IgD-negative memory B cell (primary cell): ENCODE data around the gene AP1S1. TPM values are rescaled to one million over a fixed set of nuclear protein-coding genes. Genes with fewer than 3 reads are reported as not detected.

Source experiments
- H3K27ac Mint-ChIP-seq, 3 donors: one replicate each; pipeline ENCODE4 v1.8.0; 2020 to 2022; ENCODE audit warnings: mild to moderate bottlenecking in 3 of 3, mixed read lengths in 3 of 3, moderate library complexity in 1 of 3
- H3K27me3 Mint-ChIP-seq: one replicate; pipeline ENCODE4 v1.8.0; 2021; ENCODE audit warnings: mixed read lengths
- H3K36me3 Mint-ChIP-seq: one replicate; pipeline ENCODE4 v1.8.0; 2020; ENCODE audit warnings: mild to moderate bottlenecking, mixed read lengths
- H3K4me1 Mint-ChIP-seq, 3 donors: one replicate each; pipeline ENCODE4 v1.8.0; 2020 to 2022; ENCODE audit warnings: mixed read lengths in 3 of 3, mild to moderate bottlenecking in 1 of 3
- H3K4me3 Mint-ChIP-seq, 4 donors: one replicate each; pipeline ENCODE4 v1.8.0; 2020 to 2022; ENCODE audit warnings: mild to moderate bottlenecking in 4 of 4, mixed read lengths in 4 of 4, moderate library complexity in 3 of 4
- H3K9me3 Mint-ChIP-seq, 3 donors: one replicate each; pipeline ENCODE4 v1.8.0; 2020 to 2021; ENCODE audit warnings: mixed read lengths in 3 of 3, mild to moderate bottlenecking in 1 of 3
- polyA plus RNA-seq: library from polyadenylated mRNA; unstranded; fragments of 300-500 nt; fragmentation: Illumina TruSeq; gene quantifications from one replicate; pipeline ENCODE4 v1.2.3, GENCODE V29; 2021

Gene AP1S1
- polyA plus RNA-seq, 1 donor from 2014 or later, result 8.3 TPM

DNA sequence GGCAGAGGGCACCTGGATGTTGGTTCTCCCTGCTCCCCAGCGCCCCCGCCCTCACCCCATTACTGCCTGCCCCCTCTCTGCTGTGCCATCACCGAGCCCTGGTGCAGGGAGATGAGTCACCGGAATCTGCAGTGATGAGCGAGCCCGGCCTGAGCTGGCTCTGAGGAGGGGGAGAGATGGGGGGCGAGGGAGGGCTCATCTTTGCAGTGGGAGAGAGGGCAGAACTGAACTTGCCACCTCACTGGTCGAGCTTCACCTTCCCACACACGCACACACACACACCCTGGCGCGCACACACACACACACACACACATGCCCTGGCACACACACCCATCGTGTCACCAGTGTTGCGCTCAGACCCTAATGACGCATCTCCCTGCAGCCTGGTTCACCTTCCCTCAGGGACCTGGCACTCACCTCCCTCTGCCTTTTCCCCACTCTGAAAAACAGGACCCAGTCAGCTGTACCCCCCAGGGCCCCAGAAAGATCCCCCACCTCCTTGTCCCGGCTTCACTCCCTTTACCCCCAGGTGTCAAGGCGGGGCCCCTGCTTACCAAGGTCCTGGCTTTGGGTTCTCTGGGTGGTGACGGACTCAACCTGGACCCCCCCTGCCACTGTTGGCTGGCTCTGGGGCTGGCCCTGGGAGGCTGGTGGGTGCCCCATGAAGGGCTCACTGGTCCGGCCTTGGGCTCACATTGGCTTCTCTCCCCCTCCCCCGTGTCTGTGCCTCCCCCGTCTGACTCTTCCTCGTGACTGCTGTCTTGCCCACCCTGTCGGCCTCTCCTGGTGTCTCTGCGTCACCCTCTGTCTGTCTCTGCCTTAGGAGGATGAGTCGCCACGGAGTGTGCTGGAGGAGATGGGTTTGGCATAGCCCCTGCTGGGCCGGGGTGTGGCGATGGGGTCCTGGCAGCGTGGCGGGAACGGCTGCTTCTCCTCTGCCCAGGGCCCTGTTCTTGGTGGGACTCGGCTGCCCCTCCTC, 5.7 kb downstream of the AP1S1 start:
- Mint-ChIP-seq H3K4me1 (peaks cover 6 to 14% (median 7%) of the 10 kb centered on the region in 3 donors), H3K27me3 (peaks cover 13% of the 10 kb centered on the region), H3K36me3 (no peaks in the 10 kb centered on the region), H3K27ac (no peak overlapping the region), H3K4me3 (peak overlapping the region in 1 of 4 donors; percentile 20), H3K9me3 (peaks cover 0 to 2% (median 0%) of the 10 kb centered on the region in 3 donors)

DNA sequence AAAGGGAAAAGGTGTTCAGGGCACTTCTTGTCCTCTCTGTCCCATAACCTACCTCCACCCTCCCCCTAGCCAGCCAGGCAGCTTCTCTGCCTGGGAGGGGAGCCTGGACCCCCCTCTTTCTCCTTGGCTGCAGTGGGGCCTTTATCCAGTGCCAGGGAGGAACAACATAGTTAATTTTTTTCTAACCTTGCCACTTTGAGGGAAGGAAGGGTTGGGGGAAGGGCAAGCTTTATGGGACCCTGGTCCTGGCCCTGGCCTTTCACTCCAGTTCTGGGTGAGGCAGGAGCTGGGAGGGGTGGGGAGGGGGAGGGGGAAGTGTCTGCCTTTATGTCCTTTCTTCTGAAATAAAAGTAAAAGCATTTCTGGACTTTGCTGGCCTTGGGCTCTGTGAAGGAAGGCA, 6.6 kb downstream of the AP1S1 start:
- H3K9me3 Mint-ChIP-seq, result peaks cover 0 to 4% (median 0%) of the 10 kb centered on the region in 3 donors
- peak overlapping the region in 1 of 3 donors; percentile 78 for H3K27ac Mint-ChIP-seq
- H3K4me1 Mint-ChIP-seq, result peaks cover 0 to 11% (median 7%) of the 10 kb centered on the region in 3 donors
- peaks cover 22% of the 10 kb centered on the region for H3K27me3 Mint-ChIP-seq
- H3K4me3 Mint-ChIP-seq, result peak overlapping the region; percentile 4 to 59 (median 25)
- H3K36me3 Mint-ChIP-seq, result no peaks in the 10 kb centered on the region

DNA sequence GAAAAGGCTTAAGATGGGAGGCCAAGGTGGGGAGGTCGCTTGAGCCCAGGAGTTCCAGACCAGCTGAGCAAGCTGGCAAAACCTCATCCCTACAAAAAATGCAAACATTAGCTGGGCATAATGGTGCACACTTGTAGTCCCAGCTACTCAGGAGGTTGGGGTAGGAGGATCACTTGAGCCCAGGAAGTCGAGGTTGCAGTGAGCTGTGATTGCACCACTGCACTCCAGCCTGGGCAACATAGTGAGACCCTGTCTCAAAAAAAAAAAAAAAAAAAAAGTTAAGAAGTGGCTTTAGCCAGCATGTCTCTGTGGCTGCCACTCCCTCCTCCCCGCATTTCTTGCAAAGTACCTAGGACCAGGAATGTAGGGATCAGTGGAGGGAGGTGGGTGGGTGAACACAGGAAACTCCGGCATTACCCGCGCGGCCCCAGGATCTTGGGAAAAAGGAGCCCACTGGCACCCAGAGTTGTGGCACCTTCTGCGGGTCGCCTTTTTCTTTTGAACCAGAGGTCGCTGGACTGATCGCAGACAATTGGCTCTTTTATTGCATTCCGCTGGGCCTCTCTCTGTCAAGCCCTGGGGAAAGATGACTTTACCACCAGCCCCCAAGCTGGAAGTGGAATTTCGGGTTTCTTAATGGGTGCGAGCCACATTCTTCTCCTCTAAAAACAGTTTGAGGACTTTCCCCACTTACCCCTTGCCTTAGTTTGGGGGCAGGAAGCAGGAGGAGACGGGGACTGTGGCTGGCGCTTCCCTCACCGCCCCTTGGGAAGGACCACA, 7.6 kb downstream of the AP1S1 start:
- peak overlapping the region; percentile 40 to 91 (median 78) for H3K4me3 Mint-ChIP-seq
- H3K4me1 Mint-ChIP-seq, result peaks cover 0 to 12% (median 9%) of the 10 kb centered on the region in 3 donors
- peak overlapping the region in 1 of 3 donors; percentile 78 for H3K27ac Mint-ChIP-seq
- H3K27me3 Mint-ChIP-seq, result peaks cover 28% of the 10 kb centered on the region
- peaks cover 0 to 4% (median 0%) of the 10 kb centered on the region in 3 donors for H3K9me3 Mint-ChIP-seq
- H3K36me3 Mint-ChIP-seq, result no peaks in the 10 kb centered on the region

DNA sequence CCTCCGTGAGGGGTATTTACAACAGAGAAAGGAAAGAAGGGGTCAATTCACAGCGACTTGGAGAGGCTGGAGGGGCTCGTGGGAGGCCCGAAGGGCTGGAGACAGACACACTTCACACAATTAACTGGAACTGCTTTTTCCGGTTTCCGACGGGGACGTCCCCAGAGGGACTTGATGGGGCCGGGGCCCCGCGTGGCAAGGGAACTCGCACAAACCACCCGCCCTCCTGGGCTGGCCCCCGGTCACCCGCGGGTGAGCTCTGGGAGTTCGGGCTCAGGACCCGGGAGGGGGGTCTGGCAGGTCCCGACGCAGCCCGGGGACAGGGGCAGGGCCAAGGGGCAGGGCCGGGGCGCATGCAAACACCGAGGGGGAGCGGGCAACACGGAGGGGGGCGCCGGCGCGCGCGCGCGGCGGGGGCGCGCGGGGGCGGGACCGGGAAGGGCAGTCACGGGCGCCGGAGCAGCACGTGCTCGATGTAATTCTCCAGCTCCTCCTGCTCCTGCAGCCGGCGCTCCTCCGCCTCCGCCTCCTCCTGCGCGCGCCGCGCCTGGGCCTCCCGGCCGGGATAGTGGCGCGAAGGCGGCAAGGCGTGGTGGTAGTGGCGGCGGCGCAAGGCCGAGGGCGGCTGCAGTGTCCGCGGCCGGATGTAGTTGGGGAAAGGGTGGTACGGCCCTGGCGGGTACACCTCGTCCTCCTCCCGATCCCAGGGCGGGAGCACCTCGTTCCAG, 8.4 kb downstream of the AP1S1 start:
- H3K36me3 Mint-ChIP-seq, result no peaks in the 10 kb centered on the region
- H3K9me3 Mint-ChIP-seq, result peaks cover 0 to 4% (median 0%) of the 10 kb centered on the region in 3 donors
- H3K4me3 Mint-ChIP-seq, result peak overlapping the region; percentile 60 to 91 (median 78)
- peaks cover 0 to 13% (median 9%) of the 10 kb centered on the region in 3 donors for H3K4me1 Mint-ChIP-seq
- H3K27ac Mint-ChIP-seq, result peak overlapping the region in 2 of 3 donors; percentile 32 to 76
- peaks cover 36% of the 10 kb centered on the region for H3K27me3 Mint-ChIP-seq

DNA sequence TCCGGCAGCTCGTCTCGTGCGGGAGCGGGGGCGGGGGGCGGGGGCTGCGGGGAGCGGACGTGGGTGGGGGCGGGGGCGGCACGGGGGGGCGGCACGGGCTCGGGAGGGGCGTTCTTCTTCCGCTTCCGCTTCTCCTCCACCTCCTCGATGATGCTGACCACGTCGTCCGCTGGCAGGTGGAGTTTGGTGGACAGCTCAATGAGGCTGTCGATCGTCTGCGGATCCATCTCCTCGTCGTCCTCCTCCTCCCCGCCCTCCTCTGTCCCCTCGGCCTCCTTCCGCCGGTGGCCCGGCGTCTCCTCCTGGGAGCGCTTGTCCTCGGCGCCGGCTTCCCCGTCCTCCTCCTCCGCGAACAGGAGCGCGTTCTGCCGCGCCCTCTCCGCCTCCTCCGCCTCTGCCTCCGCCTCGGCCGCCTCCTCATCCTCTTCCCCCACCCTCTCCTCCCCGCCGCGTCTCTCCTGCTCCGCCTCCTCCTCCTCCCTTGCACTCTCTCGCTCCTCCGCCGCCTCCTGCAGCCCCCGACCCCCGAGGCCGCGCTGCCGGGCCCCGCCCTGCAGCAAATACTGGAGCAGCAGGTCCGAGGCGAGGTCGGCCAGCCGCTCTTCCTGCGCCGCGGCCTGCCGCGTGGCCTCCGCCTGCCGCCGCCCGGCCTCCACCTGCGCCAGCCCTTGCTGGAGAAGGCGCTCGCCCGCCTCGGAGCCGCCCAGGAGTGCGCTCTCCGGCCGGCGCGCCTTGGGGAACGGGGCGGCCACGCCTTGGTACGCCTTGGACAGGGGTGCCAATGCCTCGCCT, 9.2 kb downstream of the AP1S1 start:
- Mint-ChIP-seq H3K4me3 (peak overlapping the region; percentile 57 to 85 (median 70)), H3K27ac (peak overlapping the region in 2 of 3 donors; percentile 32 to 76), H3K9me3 (peaks cover 0 to 4% (median 0%) of the 10 kb centered on the region in 3 donors), H3K4me1 (peaks cover 0 to 13% (median 9%) of the 10 kb centered on the region in 3 donors), H3K27me3 (peaks cover 42% of the 10 kb centered on the region), H3K36me3 (no peaks in the 10 kb centered on the region)

DNA sequence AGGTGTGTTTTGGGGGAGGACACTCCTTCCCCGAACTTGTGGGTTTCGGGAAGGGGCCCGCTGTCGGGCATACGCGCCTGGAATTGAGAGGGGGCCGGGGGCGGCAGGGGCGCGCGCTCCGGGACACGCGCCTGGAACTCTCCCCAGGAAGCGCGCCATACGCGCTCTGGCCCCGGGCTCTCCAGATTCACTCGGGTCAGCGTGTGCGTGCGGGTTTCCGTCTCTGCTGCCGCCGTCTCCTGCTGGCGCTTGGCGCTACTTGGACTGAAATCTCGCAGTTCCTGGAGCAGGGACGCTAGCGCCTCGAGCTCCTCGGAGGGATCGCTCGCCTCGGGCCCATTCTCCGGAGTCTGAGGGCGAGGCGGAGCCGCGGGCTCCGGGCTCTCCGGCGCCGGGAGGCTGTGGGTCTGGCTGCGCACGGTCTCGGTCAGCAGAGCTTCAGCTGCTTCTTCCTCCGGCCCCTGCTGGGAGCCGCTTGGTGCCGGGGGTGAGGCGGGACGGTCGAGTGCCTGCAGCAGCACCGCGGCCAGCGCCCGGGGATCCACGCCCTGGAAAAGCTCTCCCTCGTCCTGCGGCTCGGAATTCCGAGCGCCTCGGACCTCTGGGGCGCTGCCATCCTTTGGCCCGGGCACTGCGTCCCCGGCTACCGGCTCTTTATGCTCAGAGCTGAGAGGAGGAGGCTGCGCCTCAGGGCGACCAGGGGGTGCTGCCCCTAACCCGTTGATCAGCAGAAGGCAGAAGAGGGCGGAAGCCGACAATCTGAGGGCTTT, 10.0 kb downstream of the AP1S1 start:
- Mint-ChIP-seq H3K4me3 (peak overlapping the region; percentile 55 to 84 (median 69)), H3K27ac (peak overlapping the region in 1 of 3 donors; percentile 73), H3K9me3 (peaks cover 0 to 4% (median 0%) of the 10 kb centered on the region in 3 donors), H3K27me3 (peaks cover 48% of the 10 kb centered on the region), H3K4me1 (peaks cover 2 to 15% (median 10%) of the 10 kb centered on the region in 3 donors), H3K36me3 (no peaks in the 10 kb centered on the region)

DNA sequence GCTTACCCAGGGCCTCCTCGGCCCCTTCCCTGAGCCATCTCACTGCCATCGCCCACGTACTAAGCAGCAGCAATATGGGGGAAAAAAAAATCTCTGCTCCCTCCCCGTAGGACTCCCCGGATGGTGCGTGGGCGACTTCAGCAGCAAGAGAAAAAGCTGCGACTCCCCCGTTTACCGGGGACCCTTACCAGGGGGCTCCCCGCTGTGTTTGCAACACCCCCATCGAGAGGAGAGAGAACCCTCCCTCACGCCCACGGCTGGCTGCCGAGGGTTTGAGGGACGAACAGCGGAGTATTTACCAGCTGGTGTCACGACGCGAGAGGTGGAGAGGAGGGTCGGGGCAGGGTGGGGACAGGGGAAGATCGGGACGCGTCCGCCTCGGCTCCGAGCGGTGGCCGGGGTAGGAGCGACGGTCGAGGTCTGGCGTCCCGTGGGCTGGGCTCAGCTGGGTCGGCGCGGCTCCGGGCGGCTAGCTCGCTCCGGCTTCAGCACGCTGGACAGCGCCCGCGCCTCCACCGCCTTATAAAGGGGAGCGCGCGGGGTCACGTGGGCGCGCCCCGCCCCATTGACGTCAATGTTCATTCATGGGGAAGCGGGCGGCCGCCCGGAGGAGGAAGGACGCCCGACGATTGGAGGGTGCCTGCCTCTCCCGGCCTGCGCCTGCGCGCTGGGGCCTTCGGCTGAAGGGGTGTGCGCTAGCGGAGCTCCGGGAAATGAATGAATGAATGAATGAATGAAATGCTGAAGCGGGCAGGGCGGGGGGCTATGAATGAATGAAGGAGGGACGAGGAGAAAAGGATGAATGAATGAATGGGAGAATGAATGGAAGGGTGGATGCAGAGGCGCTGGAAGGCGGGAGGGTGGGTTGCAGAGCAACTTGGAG, 11.0 kb downstream of the AP1S1 start, which contains the start of gene VGF:
VGF (minus strand) TSS at position 495 of the 883 bp plus-strand sequence. CDS start 726 bp downstream, outside the sequence.
- H3K27ac Mint-ChIP-seq, result peak within 1 kb of the TSS; percentile 73 to 96 (median 85)
- peaks cover 0 to 7% (median 0%) of the 10 kb centered on the region in 3 donors for H3K9me3 Mint-ChIP-seq
- H3K4me3 Mint-ChIP-seq, result peak within 1 kb of the TSS; percentile 44 to 88 (median 70)
- peaks cover 9 to 21% (median 16%) of the 10 kb centered on the region in 3 donors for H3K4me1 Mint-ChIP-seq
- peaks cover 59% of the 10 kb centered on the region for H3K27me3 Mint-ChIP-seq
- H3K36me3 Mint-ChIP-seq, result no peaks in the 10 kb centered on the region

DNA sequence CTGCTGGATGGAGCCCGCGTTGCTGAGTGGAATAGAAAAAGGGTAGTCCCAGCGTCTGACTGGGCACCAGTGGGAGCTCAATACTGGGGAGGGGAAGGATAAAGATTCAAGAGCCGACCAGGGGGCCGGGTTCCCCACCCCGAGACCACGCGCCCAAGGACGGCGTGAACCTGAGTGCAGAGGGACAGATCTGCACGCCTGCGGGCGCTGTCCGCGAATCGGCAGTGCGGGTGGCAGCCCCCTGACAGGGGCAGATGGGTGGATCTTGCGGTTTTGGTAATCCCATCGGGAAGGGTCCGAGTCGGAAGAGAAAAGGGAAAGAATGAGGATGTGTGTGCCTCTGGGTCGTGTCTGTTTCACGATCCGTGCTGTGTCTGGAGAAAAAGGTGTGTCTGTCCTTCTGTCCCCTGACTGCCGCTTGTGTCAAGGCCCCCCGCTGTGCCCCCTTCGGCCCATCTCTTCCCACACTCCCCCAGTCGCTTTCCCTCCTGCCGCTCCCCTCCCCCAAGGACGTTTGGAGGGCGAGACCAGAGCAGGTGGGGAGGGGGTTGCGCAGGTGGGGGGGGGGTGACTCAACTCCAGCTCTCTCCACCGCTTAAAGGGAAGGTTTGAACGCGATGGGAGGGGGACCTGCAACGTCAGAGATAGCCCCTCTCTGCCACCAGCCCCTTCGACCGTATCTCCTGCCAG, 11.8 kb downstream of the AP1S1 start:
- Mint-ChIP-seq H3K27ac (peak overlapping the region; percentile 73 to 96 (median 85)), H3K36me3 (no peaks in the 10 kb centered on the region), H3K4me1 (peaks cover 17 to 25% (median 18%) of the 10 kb centered on the region in 3 donors), H3K4me3 (peak overlapping the region; percentile 44 to 88 (median 70)), H3K9me3 (peaks cover 0 to 7% (median 0%) of the 10 kb centered on the region in 3 donors), H3K27me3 (peaks cover 67% of the 10 kb centered on the region)

DNA sequence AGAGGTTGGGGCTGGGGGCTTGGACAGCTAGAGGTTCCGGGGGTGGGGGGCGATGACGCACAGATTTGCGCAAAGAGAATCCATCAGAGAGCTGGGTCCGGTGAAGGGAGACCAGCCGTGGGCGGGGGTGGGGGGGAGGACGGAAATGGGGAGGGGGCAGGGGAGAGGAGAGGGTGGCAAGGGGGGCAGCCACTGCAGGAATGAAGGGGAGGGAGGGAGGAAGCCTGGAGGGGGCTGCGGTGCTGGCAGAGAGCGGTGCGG, 12.3 kb downstream of the AP1S1 start:
- Mint-ChIP-seq H3K27me3 (peaks cover 69% of the 10 kb centered on the region), H3K36me3 (no peaks in the 10 kb centered on the region), H3K9me3 (peaks cover 0 to 11% (median 0%) of the 10 kb centered on the region in 3 donors), H3K4me1 (peaks cover 17 to 26% (median 20%) of the 10 kb centered on the region in 3 donors), H3K4me3 (peak overlapping the region in 1 of 4 donors; percentile 63), H3K27ac (peak overlapping the region in 1 of 3 donors; percentile 97)

DNA sequence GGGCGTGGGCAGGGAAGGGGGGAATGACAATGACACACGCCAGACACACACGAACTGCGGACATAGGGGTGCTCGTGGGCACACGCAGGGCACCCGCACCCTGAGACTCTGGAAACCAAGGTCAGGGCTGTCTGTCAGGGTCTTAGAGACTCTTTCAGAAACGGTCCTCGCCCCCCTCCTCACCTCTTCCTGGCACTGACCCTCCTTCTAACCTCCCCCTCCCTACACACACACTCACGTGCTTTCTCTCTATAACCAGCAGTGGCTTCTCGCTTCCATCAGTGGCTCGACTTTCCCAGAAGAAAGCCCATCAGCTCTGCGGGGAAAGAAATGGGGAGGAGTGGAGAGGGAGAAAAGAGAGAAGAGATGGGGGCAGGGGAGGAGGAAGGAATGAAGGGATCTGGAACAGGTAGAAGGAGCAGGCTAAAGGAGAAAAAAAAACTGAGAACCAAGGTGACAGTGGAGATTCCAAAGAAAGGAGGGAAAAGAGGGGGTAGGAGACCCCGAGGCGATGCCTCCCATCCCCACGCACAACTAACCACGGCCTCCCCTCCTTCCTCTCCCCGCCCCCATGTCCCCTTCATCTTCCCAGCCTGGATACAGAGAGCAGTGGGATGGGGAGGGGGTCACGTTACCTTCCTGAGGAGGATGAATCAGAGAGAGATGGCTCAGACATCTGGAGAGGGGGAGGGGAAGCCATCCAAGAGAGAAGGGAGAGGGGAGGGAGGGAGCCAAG, 12.8 kb downstream of the AP1S1 start:
- H3K4me1 Mint-ChIP-seq, result peaks cover 17 to 26% (median 25%) of the 10 kb centered on the region in 3 donors
- no peaks in the 10 kb centered on the region for H3K36me3 Mint-ChIP-seq
- H3K9me3 Mint-ChIP-seq, result peaks cover 0 to 15% (median 0%) of the 10 kb centered on the region in 3 donors
- peak overlapping the region in 2 of 4 donors; percentile 60 to 63 for H3K4me3 Mint-ChIP-seq
- peak overlapping the region in 2 of 3 donors; percentile 51 to 97 for H3K27ac Mint-ChIP-seq
- peaks cover 74% of the 10 kb centered on the region for H3K27me3 Mint-ChIP-seq
